Activated CD4-positive, alpha-beta T cell treated with anti-CD3 and anti-CD28 coated beads, Interleukin-2, amount 10 ng/mL, durations not matched to agents 24 days and 14 days (primary cell): ENCODE data around the gene ASGR1. TPM values are rescaled to one million over a fixed set of nuclear protein-coding genes. Genes with fewer than 3 reads are reported as not detected.

ENCODE experiments used
- DNase-seq: peaks from one replicate; pipeline ENCODE4 v3.0.0; 2022
- H3K27ac Mint-ChIP-seq: one replicate; pipeline ENCODE4 v1.8.0; 2022; ENCODE audit warnings: mild to moderate bottlenecking, mixed read lengths
- H3K27me3 Mint-ChIP-seq: one replicate; pipeline ENCODE4 v1.8.0; 2022; ENCODE audit warnings: mixed read lengths
- H3K36me3 Mint-ChIP-seq: one replicate; pipeline ENCODE4 v1.8.0; 2022; ENCODE audit warnings: low read depth, mild to moderate bottlenecking, mixed read lengths
- H3K4me1 Mint-ChIP-seq: one replicate; pipeline ENCODE4 v1.8.0; 2021; ENCODE audit warnings: mixed read lengths
- H3K4me3 Mint-ChIP-seq: one replicate; pipeline ENCODE4 v1.8.0; 2022; ENCODE audit warnings: mild to moderate bottlenecking, moderate library complexity, mixed read lengths
- H3K9me3 Mint-ChIP-seq: one replicate; pipeline ENCODE4 v1.8.0; 2021; ENCODE audit warnings: mixed read lengths
- intact Hi-C: fragments of 100-400 bp; cut with micrococcal nuclease; formaldehyde crosslinking; loops from one replicate; pipeline ENCODE4 v1.15.1; 2023
- total RNA-seq: library from RNA; stranded (reverse); gene quantifications from 2 replicates; pipeline ENCODE4 v1.2.3, GENCODE V29; 2022

Gene ASGR1
- total RNA-seq, 1 donor from 2014 or later, result 1.8 TPM

GRCh38 chr17:7219812-7220592, 40.8 kb upstream of the ASGR1 start, which contains the start of the genes ACADVL and DLG4:
TSS of gene ACADVL (plus strand) at chr17:7219938. CDS start at chr17:7219985, 47 bp downstream.
TSS of gene DLG4 (minus strand) at chr17:7219836.
- peak; percentile 93 for DNase-seq
- intact Hi-C loops, result loop anchor here (1.0 to 5.0 kb wide), 3 partner anchors 14 to 217 kb away; partner anchors contain the start of genes DVL2, FGF11 and TMEM102
- Mint-ChIP-seq H3K4me3 (peak within 1 kb of the TSS; percentile 98), H3K4me1 (peaks cover 50% of the 10 kb centered on the region), H3K9me3 (no peaks in the 10 kb centered on the region), H3K27ac (peak within 1 kb of the TSS; percentile 97), H3K36me3 (peaks cover 23% of the 10 kb centered on the region), H3K27me3 (no peaks in the 10 kb centered on the region)

DNA sequence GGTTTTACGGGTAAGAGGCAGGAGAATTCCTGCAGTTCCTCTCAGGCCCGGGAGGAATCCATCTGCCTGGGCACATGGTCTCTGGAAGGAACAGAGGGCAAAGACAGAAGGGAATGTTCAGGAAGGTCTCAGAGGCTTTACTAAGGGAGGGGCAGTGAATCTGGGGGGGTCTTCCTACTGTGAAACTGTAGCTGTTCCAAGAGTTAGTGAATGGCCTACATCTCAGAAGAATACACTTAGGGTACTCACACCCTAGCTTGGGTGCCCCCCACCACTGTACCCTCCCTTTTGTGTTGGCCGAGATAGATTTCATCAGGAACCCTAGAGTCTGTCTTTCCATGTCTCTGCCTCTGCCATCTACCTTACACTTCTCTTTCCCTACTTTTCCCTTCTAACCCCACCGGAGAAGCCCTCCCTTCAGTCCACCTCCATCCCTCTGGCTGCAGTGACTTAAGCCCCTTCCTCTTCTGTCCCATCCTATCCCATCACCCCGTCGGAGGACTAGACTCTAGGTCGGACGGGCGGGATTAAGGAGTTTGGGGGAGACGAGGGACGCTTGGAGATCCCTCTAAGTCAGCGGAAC, 40.1 kb upstream of the ASGR1 start:
- intact Hi-C loops, result loop anchor here (1.0 to 5.0 kb wide), 2 partner anchors 15 to 218 kb away; partner anchors contain the start of genes DVL2, FGF11 and TMEM102
- DNase-seq, result no peak
- peak overlapping the region; percentile 98 for H3K4me3 Mint-ChIP-seq
- peaks cover 2% of the 10 kb centered on the region for H3K27me3 Mint-ChIP-seq
- H3K4me1 Mint-ChIP-seq, result peaks cover 57% of the 10 kb centered on the region
- peak overlapping the region; percentile 97 for H3K27ac Mint-ChIP-seq
- peaks cover 21% of the 10 kb centered on the region for H3K36me3 Mint-ChIP-seq
- H3K9me3 Mint-ChIP-seq, result no peaks in the 10 kb centered on the region

DNA sequence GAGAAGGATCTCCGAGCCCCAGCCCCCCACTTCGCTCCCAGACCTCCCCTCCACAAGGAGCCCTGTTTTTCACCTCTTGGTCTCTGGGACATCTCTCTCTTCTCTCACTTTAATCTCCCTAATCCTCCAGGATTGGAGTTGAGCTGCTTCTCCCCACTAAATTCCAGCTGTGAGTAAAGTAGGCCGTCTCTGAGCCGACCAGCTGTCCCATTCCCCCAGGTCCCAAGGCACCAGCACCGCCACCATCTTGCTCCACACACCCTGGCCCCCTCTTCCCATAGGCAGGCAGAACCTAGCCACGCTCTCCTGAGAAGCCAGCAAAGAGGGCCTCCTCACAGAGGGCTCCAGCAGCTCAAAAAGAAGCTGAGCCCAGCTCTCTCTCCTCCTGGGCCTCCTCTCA, 39.6 kb upstream of the ASGR1 start:
- intact Hi-C loops, result loop anchor here (1.0 to 5.0 kb wide), 2 partner anchors 16 to 219 kb away; partner anchors contain the start of genes DVL2, FGF11 and TMEM102
- H3K27ac Mint-ChIP-seq, result peak overlapping the region; percentile 71
- H3K4me3 Mint-ChIP-seq, result peak overlapping the region; percentile 98
- peaks cover 62% of the 10 kb centered on the region for H3K4me1 Mint-ChIP-seq
- DNase-seq, result no peak
- H3K27me3 Mint-ChIP-seq, result peaks cover 2% of the 10 kb centered on the region
- H3K36me3 Mint-ChIP-seq, result peaks cover 18% of the 10 kb centered on the region
- H3K9me3 Mint-ChIP-seq, result no peaks in the 10 kb centered on the region

GRCh38 chr17:7218166-7218565, 39.0 kb upstream of the ASGR1 start:
- H3K4me3 Mint-ChIP-seq, result peak overlapping the region; percentile 98
- peak; percentile 63 for DNase-seq

DNA sequence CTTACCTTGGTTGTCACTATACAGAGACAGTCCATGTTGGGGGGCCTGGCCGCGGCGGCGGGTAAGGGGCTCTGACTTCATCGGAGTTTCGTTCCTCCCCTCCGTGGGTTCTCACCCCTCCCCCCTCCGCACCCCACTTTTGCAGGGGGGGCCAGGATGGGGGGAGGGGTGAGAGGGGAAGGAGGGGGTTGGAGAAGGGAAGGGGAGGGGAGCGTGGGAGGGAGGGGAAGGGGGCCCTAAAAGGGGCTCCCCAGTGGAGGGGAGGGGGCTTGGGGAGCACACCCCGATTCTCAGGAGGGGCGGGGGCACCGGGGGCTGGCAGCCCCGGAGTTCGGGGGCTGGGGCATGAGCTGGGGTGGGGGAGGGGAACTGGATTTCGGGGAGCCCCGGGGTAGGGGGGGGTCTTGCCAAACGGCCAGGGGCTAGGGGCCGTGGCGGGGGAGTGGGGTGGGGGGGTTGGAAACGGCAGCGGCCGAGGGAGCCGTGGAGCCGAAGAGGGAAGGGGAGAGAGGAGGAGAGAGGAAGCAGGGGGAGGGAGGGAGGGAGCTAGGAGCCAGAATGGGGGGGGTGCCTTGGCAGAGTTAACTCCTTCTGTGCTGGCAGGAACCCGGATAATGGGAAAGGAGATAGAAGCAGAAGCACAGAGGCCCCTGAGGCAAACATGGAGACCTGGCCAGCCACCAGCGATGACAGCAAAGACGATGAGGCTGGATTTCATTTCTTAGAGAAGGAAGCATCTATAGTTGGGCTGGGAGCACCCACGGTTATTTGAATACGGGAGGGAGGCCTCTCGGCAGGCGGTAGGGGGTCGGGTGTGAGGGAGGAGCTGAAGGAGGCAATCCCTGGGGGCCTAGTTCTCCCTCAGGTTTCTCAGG, 38.2 kb upstream of the ASGR1 start:
- DNase-seq, result peak; percentile 71
- H3K27ac Mint-ChIP-seq, result peak overlapping the region; percentile 81

More at GRCh38 chr17:7218166-7218565, 39.0 kb upstream of the ASGR1 start:
- peaks cover 13% of the 10 kb centered on the region for H3K36me3 Mint-ChIP-seq
- H3K9me3 Mint-ChIP-seq, result no peaks in the 10 kb centered on the region
- H3K27ac Mint-ChIP-seq, result no peak overlapping the region
- peaks cover 68% of the 10 kb centered on the region for H3K4me1 Mint-ChIP-seq
- intact Hi-C loops, result loop anchor here (5.0 kb wide), 1 partner anchor 219 kb away; the partner anchor contains the start of genes FGF11 and TMEM102
- H3K27me3 Mint-ChIP-seq, result peaks cover 7% of the 10 kb centered on the region

GRCh38 chr17:7216242-7217112, 37.3 kb upstream of the ASGR1 start:
- Mint-ChIP-seq H3K4me1 (peaks cover 71% of the 10 kb centered on the region), H3K27ac (peak overlapping the region; percentile 42), H3K4me3 (peak overlapping the region; percentile 65), H3K27me3 (peaks cover 14% of the 10 kb centered on the region), H3K36me3 (peaks cover 12% of the 10 kb centered on the region), H3K9me3 (no peaks in the 10 kb centered on the region)
- intact Hi-C loops, result loop anchor here (5.0 kb wide), 1 partner anchor 221 kb away; the partner anchor contains the start of genes FGF11 and TMEM102
- no peak for DNase-seq

More for the DNA sequence above, 38.2 kb upstream of the ASGR1 start:
- intact Hi-C loops, result loop anchor here (5.0 kb wide), 1 partner anchor 220 kb away; the partner anchor contains the start of genes FGF11 and TMEM102
- Mint-ChIP-seq H3K4me3 (peak overlapping the region; percentile 98), H3K36me3 (peaks cover 13% of the 10 kb centered on the region), H3K4me1 (peaks cover 69% of the 10 kb centered on the region), H3K9me3 (no peaks in the 10 kb centered on the region), H3K27me3 (peaks cover 8% of the 10 kb centered on the region)

DNA sequence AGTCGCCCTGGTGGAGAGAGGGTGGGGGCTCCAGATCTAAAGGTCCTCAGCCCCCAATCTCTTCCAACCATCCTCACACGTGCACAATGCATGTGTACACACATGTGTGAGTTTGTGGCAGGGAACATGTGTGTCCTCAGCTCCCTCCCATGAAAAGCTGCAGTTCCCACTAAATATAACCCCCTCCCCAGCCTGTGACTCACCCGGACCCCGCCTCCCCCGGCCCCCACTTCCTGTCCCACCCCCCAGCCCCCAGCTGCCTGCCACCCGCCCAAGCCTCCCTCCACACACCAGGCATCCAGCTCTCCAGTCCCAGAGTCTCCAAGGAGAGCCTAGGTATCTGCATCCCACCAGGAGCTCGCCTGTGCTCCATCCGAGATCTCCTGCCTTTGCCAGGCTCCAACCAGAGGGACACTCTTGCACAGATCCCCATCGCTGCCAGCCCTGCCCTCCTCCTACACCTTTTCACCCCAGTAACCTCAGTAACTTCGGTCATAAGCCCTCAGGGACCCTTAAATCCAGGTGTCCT, 36.5 kb upstream of the ASGR1 start:
- Mint-ChIP-seq H3K36me3 (peaks cover 5% of the 10 kb centered on the region), H3K4me1 (peaks cover 63% of the 10 kb centered on the region), H3K27ac (no peak overlapping the region), H3K4me3 (peak overlapping the region; percentile 96), H3K9me3 (no peaks in the 10 kb centered on the region), H3K27me3 (peaks cover 14% of the 10 kb centered on the region)
- intact Hi-C loops, result loop anchor here (1.0 to 5.0 kb wide), 4 partner anchors 19 to 222 kb away; partner anchors contain the start of genes DVL2, EIF5A, ELP5 and FGF11
- no peak for DNase-seq

DNA sequence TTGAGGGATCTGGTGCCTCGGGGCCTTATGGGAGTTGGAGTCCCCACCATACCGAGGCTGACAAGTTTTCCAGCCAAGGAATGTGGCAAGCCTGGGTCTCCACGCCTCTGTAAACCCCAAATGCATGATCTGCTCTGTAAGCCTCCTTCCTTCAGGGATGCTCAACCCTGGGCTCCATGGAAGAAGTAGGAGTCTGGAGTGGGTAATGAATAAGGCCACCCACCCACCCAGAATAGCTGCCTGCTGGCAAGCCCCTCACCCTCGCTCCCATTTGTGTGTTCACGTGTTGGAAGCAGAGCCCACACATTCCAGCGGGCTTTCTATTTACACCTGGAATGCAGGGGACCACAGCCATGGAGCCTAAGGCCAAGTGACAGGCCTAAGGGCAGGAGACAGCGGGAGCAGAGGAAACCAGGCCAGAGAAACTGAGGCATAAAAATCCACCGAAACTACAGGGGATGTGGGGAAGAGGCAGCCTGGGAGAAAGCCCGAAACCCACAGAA, 36.0 kb upstream of the ASGR1 start:
- Mint-ChIP-seq H3K27ac (peak overlapping the region; percentile 99), H3K9me3 (no peaks in the 10 kb centered on the region), H3K4me1 (peaks cover 58% of the 10 kb centered on the region), H3K36me3 (peaks cover 3% of the 10 kb centered on the region), H3K4me3 (peak overlapping the region; percentile 96), H3K27me3 (peaks cover 15% of the 10 kb centered on the region)
- intact Hi-C loops, result loop anchor here (1.0 to 5.0 kb wide), 4 partner anchors 19 to 222 kb away; partner anchors contain the start of genes DVL2, EIF5A, ELP5 and FGF11
- DNase-seq, result no peak

DNA sequence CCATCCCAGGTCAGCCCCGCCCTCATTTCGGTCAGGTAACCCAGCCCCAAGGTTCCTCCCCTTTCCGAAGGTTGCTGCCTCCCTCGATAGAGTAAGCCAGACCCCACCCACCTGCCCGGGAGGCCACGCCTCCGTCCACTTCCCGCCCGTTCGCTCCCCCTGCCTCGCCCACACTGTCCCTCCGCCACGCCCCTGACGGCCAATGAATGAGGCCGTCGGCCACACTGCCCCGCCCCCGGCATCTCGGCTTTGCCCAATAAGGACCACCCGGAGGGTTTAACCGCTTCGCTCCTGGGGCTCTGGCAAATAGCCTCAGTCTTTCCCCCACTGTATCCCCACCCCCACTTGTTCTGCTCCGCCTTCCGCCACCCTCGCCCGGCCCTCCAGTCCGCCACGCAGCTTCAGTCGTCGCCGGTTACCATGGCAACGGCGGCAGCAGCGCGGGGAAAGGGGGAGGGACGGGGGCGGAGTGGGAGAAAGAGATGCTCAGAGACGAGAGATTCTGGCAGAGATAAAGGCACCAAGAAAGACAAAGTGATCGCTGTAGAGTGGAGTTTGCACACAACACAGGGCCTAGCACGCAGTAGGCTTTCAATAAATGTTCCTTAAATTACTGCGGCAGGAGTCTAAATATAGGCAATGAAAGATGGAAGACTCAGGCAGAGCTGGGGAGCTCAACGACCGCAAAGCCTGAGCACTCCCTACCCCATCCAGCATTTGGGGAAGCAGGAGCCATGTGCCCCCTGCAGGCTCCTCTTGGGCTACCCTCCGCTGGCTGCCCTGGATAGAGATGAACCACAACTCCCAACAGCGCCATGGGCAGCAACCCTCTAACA, 35.3 kb upstream of the ASGR1 start:
- H3K9me3 Mint-ChIP-seq, result no peaks in the 10 kb centered on the region

DNA sequence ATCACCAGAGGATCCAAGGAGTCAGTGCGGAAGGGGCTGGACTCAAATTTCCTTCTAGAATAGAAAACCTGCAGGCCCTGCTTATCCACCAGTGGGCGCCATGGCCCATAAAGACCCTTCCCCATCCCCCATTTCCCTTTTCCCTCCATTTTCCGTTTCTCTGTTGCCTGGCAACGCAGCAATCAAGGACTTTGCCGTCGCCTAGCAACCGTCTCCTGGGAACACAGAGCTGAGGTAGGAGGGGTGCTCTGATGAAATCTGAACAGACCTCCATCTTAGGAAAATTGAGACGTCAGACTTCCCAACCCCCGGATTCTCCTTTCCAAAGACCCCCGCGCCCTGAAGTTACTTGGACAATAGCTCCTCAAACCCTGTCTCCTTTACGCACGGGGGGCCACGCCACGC, 34.7 kb upstream of the ASGR1 start:
- DNase-seq, result peak; percentile 92
- Mint-ChIP-seq H3K27ac (peak overlapping the region; percentile 99), H3K36me3 (peaks cover 2% of the 10 kb centered on the region), H3K4me1 (peaks cover 51% of the 10 kb centered on the region), H3K27me3 (peaks cover 18% of the 10 kb centered on the region), H3K4me3 (peak overlapping the region; percentile 96), H3K9me3 (no peaks in the 10 kb centered on the region)
- intact Hi-C loops, result loop anchor here (1.0 to 2.0 kb wide), 4 partner anchors 9 to 93 kb away; partner anchors contain the start of genes EIF5A, ELP5 and PHF23

More for the DNA sequence above, 35.3 kb upstream of the ASGR1 start:
- peak overlapping the region; percentile 96 for H3K4me3 Mint-ChIP-seq
- peaks cover 56% of the 10 kb centered on the region for H3K4me1 Mint-ChIP-seq
- peaks cover 2% of the 10 kb centered on the region for H3K36me3 Mint-ChIP-seq
- H3K27ac Mint-ChIP-seq, result peak overlapping the region; percentile 99
- H3K27me3 Mint-ChIP-seq, result peaks cover 18% of the 10 kb centered on the region
- intact Hi-C loops, result loop anchor here (1.0 to 5.0 kb wide), 6 partner anchors 9 to 223 kb away; partner anchors contain the start of genes DVL2, EIF5A, ELP5 and FGF11
- peak; percentile 100 for DNase-seq
